Activated T-cell treated with anti-CD3 and anti-CD28 coated beads, Interleukin-2, amount 50 U/mL, for 4 hours (primary cell): Measurements from ENCODE around the gene THSD4. TPM values are rescaled to one million over a fixed set of nuclear protein-coding genes. Genes with fewer than 3 reads are reported as not detected.
"Not testable (repeated sequence)": the region's sequence is repeated elsewhere in the genome, so short reads cannot be mapped to it uniquely, and the experiment has no call there.

ENCODE experiments used
- ATAC-seq, 2 donors: fragments of 200-7000 bp; cut with Tn5 transposase; one replicate each; pipeline ENCODE4 v1.10.0; 2021
- DNase-seq: peaks from one replicate; pipeline ENCODE4 v3.0.0-alpha.2; 2020
- H3K27me3 Mint-ChIP-seq: one replicate; pipeline ENCODE4 v1.8.0; 2021; ENCODE audit warnings: low read depth, mixed read lengths
- H3K36me3 Mint-ChIP-seq: one replicate; pipeline ENCODE4 v1.8.0; 2022; ENCODE audit warnings: mixed read lengths; ENCODE audit not compliant: insufficient read depth
- H3K4me1 Mint-ChIP-seq: one replicate; pipeline ENCODE4 v1.8.0; 2021; ENCODE audit warnings: low read depth, mixed read lengths
- H3K4me3 Mint-ChIP-seq: one replicate; pipeline ENCODE4 v1.8.0; 2021; ENCODE audit warnings: mild to moderate bottlenecking, moderate library complexity, mixed read lengths
- H3K9me3 Mint-ChIP-seq: one replicate; pipeline ENCODE4 v1.8.0; 2021; ENCODE audit warnings: mixed read lengths
- total RNA-seq, 3 donors: library from RNA; stranded (reverse); gene quantifications; one replicate each; pipeline ENCODE4 v1.2.1, GENCODE V29; 2021

The THSD4 gene
- total RNA-seq, 3 donors from 2014 or later: 0.08 to 0.16 (median 0.11) TPM

DNA sequence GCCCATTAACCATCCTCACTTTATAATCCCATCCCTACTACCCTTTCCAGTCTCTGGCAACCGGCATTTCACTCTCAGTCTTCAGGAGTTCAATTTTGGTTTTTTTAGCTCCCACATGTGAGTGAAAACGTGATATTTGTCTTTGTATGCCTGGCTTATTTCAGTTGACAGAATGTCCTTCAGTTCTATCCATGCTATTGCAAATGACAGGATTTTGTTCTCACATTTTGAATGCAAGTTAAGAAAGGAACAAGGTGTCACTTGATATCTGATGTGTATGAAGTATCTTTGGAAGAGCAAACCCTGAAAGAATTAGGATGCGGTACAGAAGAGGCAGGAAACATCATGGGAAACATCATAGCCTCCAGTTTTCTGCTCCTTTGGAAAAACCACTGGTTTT, 298.1 kb downstream of the THSD4 start:
- ATAC-seq (no peak), DNase-seq (no peak)
- Mint-ChIP-seq H3K36me3 (no peaks in the 10 kb centered on the region), H3K27me3 (peaks cover 15% of the 10 kb centered on the region), H3K4me3 (no peak overlapping the region), H3K4me1 (no peaks in the 10 kb centered on the region), H3K9me3 (peaks cover 7% of the 10 kb centered on the region)

DNA sequence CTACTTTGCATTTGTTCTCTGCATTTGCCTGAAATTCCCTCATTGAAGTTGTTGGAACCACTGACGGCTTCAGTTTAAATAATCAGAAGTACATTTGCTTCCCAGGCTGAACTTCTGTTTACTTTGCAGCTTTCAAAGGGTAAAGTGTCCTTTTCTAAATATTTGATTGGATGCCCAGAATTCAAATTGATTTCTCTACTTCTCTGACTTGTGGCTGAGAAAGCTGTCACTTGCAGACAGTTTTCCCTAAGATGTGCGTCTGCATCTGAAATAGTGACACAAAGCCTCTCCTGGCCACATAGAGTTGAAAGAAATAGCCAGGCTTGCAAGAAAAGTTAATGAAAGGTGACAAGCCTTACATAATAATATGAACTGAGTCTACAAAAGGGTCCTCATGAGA, 299.6 kb downstream of the THSD4 start:
- H3K4me3 Mint-ChIP-seq: no peak overlapping the region
- ATAC-seq (no peak), DNase-seq (no peak)
- no peaks in the 10 kb centered on the region for H3K36me3 Mint-ChIP-seq
- H3K27me3 Mint-ChIP-seq: peaks cover 15% of the 10 kb centered on the region
- H3K9me3 Mint-ChIP-seq: peaks cover 7% of the 10 kb centered on the region
- H3K4me1 Mint-ChIP-seq: no peaks in the 10 kb centered on the region

DNA sequence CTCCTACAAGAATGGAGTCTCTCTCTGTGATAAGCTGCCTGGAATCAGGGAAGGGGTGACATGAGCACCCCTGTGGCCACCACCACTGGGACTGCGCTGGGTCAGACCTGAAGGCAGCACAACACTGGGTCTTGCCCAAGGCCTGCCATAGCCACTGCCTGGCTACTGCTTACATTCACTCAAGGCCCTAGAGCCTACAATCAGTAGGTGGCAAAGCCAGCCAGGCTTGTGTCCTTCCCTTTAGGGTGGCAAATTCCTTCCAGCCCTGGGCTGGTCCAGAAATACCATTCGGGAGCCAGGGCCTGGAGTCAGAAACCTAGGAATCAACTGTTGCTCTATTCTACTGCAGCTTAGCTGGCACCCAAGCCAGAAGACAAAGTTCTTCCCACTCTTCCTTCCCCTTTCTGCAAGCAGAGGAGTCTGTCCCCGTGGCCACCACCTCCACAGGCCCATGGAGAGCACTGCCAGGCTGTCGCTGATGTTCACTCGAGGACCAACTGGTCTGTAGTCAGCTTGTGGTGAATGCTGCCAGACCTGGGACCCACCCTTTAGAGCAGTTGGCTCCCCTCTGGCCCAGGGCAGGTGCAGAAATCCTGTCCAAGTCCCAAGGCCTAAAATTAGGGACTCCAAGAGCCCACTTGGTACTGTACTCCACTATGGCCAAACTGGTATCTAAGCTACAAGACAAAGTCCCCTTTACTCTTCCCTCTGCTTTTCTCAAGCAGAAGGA, 307.4 kb downstream of the THSD4 start:
- Mint-ChIP-seq H3K27me3 (peaks cover 14% of the 10 kb centered on the region), H3K9me3 (peaks cover 7% of the 10 kb centered on the region), H3K4me1 (no peaks in the 10 kb centered on the region), H3K36me3 (no peaks in the 10 kb centered on the region), H3K4me3 (no peak overlapping the region)
- ATAC-seq (no peak), DNase-seq (no peak)

DNA sequence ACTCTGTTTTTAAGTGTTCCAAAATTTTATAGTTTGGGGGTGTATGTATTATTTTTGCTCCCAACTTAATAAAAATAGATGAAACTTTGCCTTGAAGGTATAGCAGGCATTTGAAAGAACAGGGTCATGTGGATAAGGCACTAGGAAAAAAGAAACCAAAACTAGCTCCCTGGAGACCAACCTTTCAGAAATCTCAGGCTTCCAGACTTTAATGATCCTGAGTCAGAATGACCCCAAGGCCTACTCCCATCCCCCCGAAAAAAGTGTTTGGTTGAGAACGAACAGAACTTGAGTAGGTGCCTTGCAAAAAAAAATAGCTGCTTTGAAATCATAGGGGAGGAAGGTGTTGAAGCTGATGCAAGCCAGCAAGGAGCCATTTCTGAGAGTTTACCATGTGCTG, 309.5 kb downstream of the THSD4 start:
- Mint-ChIP-seq H3K9me3 (peaks cover 7% of the 10 kb centered on the region), H3K4me1 (no peaks in the 10 kb centered on the region), H3K36me3 (no peaks in the 10 kb centered on the region), H3K4me3 (no peak overlapping the region), H3K27me3 (peaks cover 14% of the 10 kb centered on the region)
- no peak for DNase-seq
- no peak for ATAC-seq

DNA sequence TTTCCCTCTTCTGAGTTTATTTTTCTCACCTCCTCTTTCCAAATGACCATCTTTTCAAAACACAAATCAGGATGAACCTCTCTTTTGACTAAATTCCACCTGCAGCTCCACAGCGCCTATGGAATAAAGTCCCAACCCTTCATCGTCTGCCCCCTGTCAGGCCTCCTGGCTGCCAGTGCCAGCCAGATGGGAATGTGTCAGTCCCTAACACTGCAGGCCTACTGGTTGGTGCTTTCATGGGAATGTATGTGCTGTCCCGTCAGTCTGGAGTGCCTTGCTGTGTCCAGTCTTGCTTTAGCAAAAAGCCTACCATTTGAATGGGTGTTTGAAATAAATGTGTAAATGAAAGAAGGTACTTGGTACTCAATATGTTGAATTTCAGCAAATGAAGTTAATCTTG, 310.1 kb downstream of the THSD4 start:
- no peaks in the 10 kb centered on the region for H3K4me1 Mint-ChIP-seq
- no peak overlapping the region for H3K4me3 Mint-ChIP-seq
- H3K36me3 Mint-ChIP-seq: no peaks in the 10 kb centered on the region
- peaks cover 14% of the 10 kb centered on the region for H3K27me3 Mint-ChIP-seq
- peaks cover 7% of the 10 kb centered on the region for H3K9me3 Mint-ChIP-seq
- ATAC-seq (no peak), DNase-seq (no peak)

DNA sequence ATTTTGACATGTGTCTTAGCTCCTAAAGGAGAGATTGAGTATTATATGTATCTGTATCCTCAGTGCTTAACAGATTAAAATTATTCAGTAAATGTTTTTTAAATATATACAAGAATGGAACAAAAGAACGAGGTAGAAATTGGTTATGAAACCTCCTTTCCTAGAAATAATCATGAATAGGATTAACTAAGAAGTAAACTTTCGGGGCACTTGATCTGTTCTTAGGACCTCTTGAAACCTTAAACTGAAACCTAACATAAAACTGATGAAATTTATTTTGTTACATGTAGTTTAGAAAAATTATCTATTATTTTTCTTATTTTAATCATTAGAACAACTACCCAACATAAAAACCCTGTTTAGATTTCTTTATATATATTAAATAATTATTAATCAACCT, 311.5 kb downstream of the THSD4 start:
- Mint-ChIP-seq H3K36me3 (no peaks in the 10 kb centered on the region), H3K27me3 (peaks cover 10% of the 10 kb centered on the region), H3K4me3 (no peak overlapping the region), H3K9me3 (peaks cover 5% of the 10 kb centered on the region), H3K4me1 (no peaks in the 10 kb centered on the region)
- ATAC-seq (no peak), DNase-seq (no peak)

DNA sequence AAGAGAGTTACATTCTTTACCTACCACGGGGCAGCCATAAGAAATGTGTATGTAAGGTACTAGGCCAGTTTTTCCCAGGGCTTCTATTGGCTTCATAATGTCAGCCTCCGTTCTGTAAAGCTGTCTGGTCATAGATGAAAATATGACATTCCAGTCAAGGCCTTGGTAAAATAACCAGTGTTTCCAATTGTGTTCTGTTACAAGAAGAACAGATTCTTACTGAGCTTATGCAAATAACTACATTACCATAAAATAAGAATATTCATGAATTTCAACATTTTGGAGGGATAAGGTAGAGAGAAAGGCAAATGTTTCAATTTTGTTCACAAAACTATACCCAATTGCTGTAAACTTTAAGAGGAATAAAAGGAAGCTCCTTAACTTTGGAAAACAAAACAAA, 315.5 kb downstream of the THSD4 start:
- Mint-ChIP-seq H3K36me3 (no peaks in the 10 kb centered on the region), H3K4me3 (no peak overlapping the region), H3K27me3 (peaks cover 3% of the 10 kb centered on the region)

DNA sequence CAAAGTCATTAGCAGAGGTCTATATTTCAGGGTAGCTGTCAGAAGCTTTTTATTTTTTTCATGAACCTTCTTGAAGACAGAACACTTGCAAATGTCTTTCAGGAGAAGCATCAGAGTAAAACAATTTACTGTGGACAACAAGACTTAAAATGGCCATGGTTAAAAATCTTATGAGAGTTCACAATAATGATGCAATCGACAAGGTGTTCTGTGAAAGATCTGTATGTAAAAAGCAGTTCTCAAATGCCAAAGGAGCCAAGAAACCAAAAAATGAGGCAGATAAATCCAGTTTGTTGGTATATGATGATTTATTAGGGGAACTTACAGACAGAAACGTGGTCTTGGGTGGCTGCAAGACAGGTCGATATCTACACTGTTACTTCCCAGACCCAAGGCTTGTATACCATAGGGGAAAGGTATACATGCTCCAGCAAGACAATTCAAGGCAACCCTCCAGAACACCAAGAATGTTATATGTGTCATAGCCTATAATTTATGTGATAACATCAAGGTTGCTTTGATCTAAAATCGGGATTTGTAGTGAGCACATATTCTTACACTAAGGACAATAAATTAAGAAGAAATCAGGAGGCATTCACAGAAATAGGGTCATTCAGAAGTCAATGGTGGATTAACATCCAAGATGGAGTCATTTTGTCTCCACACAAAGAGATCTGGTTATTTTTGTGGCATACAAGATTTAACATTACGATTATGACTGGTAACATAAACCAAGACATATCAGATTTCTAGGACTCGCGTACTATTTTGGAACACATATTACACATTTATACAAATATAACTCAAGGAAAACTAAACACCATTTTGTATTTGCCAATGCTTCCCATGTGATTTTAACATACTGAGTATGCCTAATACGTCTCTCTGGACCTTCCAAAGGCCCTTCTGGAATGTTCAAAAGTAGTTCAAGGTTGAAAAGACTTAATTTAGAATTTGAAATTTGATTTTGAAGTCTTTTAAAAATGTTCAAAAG, 316.4 kb downstream of the THSD4 start:
- no peak for DNase-seq
- Mint-ChIP-seq H3K27me3 (no peaks in the 10 kb centered on the region), H3K36me3 (no peaks in the 10 kb centered on the region), H3K4me3 (no peak overlapping the region), H3K9me3 (no peaks in the 10 kb centered on the region), H3K4me1 (no peaks in the 10 kb centered on the region)
- ATAC-seq: no peak

More for the DNA sequence above, 315.5 kb downstream of the THSD4 start:
- DNase-seq: no peak
- Mint-ChIP-seq H3K9me3 (no peaks in the 10 kb centered on the region), H3K4me1 (no peaks in the 10 kb centered on the region)
- no peak for ATAC-seq

DNA sequence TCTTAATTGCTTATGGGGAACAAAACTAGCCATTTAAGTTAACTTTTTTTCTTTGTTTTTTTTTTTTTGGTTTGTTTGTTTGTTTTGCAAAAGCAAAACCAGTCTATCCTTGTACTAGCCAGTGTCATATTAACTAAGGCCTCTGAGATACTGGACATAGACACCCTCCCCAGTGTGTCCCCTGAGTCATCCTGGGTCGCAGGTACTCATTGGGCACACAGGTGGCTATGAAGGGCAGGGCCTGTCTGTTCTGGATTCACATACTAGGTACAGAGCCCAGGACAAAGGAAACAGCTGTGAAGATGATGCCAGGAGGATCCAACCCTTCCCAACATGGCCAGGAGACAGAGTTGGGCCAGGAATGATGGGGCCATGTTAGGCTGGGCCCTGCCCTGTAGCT, 318.1 kb downstream of the THSD4 start:
- no peak for DNase-seq
- Mint-ChIP-seq H3K4me1 (no peaks in the 10 kb centered on the region), H3K4me3 (no peak overlapping the region), H3K27me3 (no peaks in the 10 kb centered on the region), H3K9me3 (no peaks in the 10 kb centered on the region), H3K36me3 (no peaks in the 10 kb centered on the region)
- no peak for ATAC-seq

DNA sequence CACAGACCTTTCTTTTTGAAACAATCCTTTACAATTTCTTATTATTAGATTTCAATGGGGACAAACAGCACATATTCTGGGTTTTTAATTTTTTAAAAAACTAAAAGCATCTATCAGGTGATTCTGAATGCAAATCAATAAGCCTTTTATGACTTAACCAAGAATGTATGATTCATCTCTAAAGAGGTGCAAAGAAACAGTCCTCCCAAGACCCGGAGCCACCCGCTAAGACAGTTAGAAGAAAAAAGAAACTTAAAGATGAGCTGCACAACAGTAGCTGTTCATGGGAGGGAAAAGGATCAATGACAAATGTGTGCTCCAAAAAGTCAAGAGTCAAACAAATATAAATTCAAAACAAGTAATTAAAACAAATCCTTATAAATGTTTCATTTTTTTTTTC, 319.5 kb downstream of the THSD4 start:
- Mint-ChIP-seq H3K4me1 (no peaks in the 10 kb centered on the region), H3K27me3 (no peaks in the 10 kb centered on the region), H3K36me3 (no peaks in the 10 kb centered on the region), H3K9me3 (no peaks in the 10 kb centered on the region), H3K4me3 (no peak overlapping the region)
- ATAC-seq (no peak), DNase-seq (no peak)

DNA sequence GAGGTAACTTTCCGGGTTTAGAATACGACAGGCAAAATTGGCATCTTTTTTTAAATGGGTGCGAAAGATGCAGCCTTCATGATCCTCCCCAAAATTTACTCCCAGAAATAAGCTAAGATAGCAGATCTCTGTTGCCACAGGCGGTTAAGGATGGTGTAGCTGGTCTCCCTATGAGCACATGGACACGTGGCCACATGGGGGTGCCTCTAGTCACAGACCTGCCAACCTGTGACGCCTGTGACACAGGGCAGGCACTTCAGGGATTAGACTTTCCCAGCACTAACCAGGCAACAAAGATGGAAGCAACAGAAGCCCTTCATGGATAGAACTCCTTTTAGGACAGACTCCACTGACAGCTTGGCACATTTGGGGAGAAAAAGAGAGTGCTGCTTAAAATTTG, 320.3 kb downstream of the THSD4 start:
- no peak for ATAC-seq
- H3K9me3 Mint-ChIP-seq: no peaks in the 10 kb centered on the region
- DNase-seq: no peak
- no peaks in the 10 kb centered on the region for H3K4me1 Mint-ChIP-seq
- H3K36me3 Mint-ChIP-seq: no peaks in the 10 kb centered on the region
- H3K4me3 Mint-ChIP-seq: no peak overlapping the region
- no peaks in the 10 kb centered on the region for H3K27me3 Mint-ChIP-seq

DNA sequence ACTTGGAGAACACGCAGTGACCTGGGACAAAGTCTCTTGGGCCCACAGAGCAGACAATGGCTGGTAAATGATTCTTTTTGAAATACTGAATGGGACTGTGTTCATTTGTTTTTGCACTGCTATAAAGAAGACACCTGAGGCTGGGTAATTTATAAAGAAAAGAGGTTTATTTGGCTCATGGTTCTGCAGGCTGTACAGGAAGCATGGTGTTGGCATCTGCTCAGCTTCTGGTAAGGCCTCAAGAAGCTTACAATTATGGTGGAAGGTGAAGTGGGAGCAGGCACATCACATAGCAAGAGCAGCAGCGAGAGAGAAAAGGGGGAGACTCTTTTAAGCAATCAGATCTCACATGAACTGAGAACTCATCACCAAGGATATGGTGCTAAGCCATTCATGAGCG, 321.6 kb downstream of the THSD4 start:
- Mint-ChIP-seq H3K4me3 (no peak overlapping the region), H3K9me3 (no peaks in the 10 kb centered on the region), H3K27me3 (no peaks in the 10 kb centered on the region), H3K4me1 (no peaks in the 10 kb centered on the region), H3K36me3 (no peaks in the 10 kb centered on the region)
- ATAC-seq (no peak), DNase-seq (no peak)

DNA sequence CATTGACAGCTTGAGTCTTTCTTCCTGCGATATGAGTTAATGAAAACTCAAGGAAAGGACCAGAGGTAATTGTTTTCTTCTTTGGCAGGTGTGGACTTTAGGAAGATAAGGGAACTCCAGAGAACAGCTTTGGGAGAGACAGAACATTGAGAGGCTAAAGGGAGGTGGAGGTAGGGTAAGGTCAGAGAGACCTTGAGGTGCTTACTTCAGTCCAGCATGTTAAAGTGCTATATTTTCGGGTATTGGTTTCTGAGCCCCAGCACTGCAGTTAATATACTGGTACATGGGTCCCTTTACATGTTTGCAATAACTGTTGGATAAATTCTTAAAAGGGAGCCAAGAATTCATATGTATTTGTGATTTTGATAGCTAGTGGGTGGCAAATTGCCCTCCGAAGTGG, 322.1 kb downstream of the THSD4 start:
- H3K9me3 Mint-ChIP-seq: no peaks in the 10 kb centered on the region
- no peak for DNase-seq
- H3K36me3 Mint-ChIP-seq: no peaks in the 10 kb centered on the region
- H3K27me3 Mint-ChIP-seq: no peaks in the 10 kb centered on the region
- H3K4me1 Mint-ChIP-seq: no peaks in the 10 kb centered on the region
- no peak overlapping the region for H3K4me3 Mint-ChIP-seq
- ATAC-seq: no peak

DNA sequence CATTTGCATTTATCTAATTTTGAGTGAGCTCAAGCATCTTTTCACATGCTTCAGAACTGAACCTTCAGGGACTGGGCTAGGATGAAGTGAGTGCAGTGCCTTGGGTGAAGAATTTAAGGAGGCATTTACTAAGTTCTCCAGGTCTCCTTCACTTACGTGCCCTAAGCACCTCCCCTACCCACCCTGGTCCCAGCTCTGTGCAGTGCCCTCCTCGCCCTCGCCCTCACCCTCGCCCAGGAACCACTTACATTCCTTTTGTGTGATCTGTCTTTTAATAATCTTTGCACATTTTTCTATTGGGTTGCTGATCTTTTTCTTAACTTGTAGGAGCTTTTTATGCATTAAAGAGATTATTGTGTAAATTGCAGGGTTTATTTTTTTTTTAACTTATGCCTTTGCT, 322.6 kb downstream of the THSD4 start:
- no peaks in the 10 kb centered on the region for H3K36me3 Mint-ChIP-seq

DNA sequence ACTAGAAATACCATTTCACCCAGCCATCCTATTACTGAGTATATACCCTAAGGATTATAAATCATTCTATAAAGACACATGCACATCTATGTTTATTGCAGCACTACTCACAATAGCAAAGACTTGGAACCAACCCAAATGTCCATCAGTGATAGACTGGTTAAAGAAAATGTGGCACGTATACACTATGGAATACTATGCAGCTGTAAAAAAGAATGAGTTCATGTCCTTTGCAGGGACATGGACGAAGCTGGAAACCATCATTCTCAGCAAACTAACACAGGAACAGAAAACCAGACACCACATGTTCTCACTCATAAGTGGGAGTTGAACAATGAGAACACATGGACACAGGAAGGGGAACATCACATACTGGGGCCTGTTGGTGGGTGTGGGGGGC, 324.2 kb downstream of the THSD4 start:
- not testable (repeated sequence) for H3K27me3 Mint-ChIP-seq, DNase-seq, H3K4me1 Mint-ChIP-seq, H3K9me3 Mint-ChIP-seq, H3K4me3 Mint-ChIP-seq, H3K36me3 Mint-ChIP-seq, ATAC-seq

More for the DNA sequence above, 322.6 kb downstream of the THSD4 start:
- Mint-ChIP-seq H3K4me3 (no peak overlapping the region), H3K27me3 (no peaks in the 10 kb centered on the region), H3K9me3 (no peaks in the 10 kb centered on the region), H3K4me1 (no peaks in the 10 kb centered on the region)
- DNase-seq (no peak), ATAC-seq (no peak)
